ENCODE results near the gene SFT2D3. TPM values are rescaled to one million over a fixed set of nuclear protein-coding genes. Genes with fewer than 3 reads are reported as not detected.

The SFT2D3 gene
- total RNA-seq, 1 donor from 2014 or later, result 6.4 TPM

- H3K27ac Mint-ChIP-seq (ENCODE audit: unreplicated experiment), result peak overlapping the region; percentile 40
- no peak overlapping the region for H3K4me3 Mint-ChIP-seq (ENCODE audit: unreplicated experiment)
- H3K4me1 Mint-ChIP-seq (ENCODE audit: low read depth, unreplicated experiment), result peaks cover 6% of the 10 kb centered on the region
- H3K27me3 Mint-ChIP-seq (ENCODE audit: unreplicated experiment), result peaks cover 20% of the 10 kb centered on the region
- no peak for TF ChIP-seq CTCF (IDR thresholded peaks at IDR 0.05; ENCODE audit: partially characterized antibody, unreplicated experiment)
- H3K9me3 Mint-ChIP-seq (ENCODE audit: unreplicated experiment), result peaks cover 2% of the 10 kb centered on the region
- DNase-seq, result no peak
- H3K36me3 Mint-ChIP-seq (ENCODE audit: unreplicated experiment), result no peaks in the 10 kb centered on the region
These were observed 22.8 kb upstream of the SFT2D3 start for GRCh38 chr2:127678531-127678930.

- H3K4me3 Mint-ChIP-seq (ENCODE audit: unreplicated experiment), result no peak overlapping the region
- H3K4me1 Mint-ChIP-seq (ENCODE audit: low read depth, unreplicated experiment), result peaks cover 9% of the 10 kb centered on the region
- H3K9me3 Mint-ChIP-seq (ENCODE audit: unreplicated experiment), result peaks cover 2% of the 10 kb centered on the region
- no peaks in the 10 kb centered on the region for H3K36me3 Mint-ChIP-seq (ENCODE audit: unreplicated experiment)
- H3K27ac Mint-ChIP-seq (ENCODE audit: unreplicated experiment), result no peak overlapping the region
- TF ChIP-seq CTCF (IDR thresholded peaks at IDR 0.05; ENCODE audit: partially characterized antibody, unreplicated experiment), result no peak
- peaks cover 20% of the 10 kb centered on the region for H3K27me3 Mint-ChIP-seq (ENCODE audit: unreplicated experiment)
- no peak for DNase-seq
These were observed 22.3 kb upstream of the SFT2D3 start for GRCh38 chr2:127678991-127679390.

GRCh38 chr2:127679680-127680361 is 21.5 kb upstream of the SFT2D3 start:
- peaks cover 19% of the 10 kb centered on the region for H3K27me3 Mint-ChIP-seq (ENCODE audit: unreplicated experiment)
- TF ChIP-seq CTCF (IDR thresholded peaks at IDR 0.05; ENCODE audit: partially characterized antibody, unreplicated experiment), result no peak
- peaks cover 2% of the 10 kb centered on the region for H3K9me3 Mint-ChIP-seq (ENCODE audit: unreplicated experiment)
- H3K4me3 Mint-ChIP-seq (ENCODE audit: unreplicated experiment), result no peak overlapping the region
- H3K36me3 Mint-ChIP-seq (ENCODE audit: unreplicated experiment), result no peaks in the 10 kb centered on the region
- no peak for DNase-seq
- no peak overlapping the region for H3K27ac Mint-ChIP-seq (ENCODE audit: unreplicated experiment)
- peaks cover 6% of the 10 kb centered on the region for H3K4me1 Mint-ChIP-seq (ENCODE audit: low read depth, unreplicated experiment)

- peaks cover 2% of the 10 kb centered on the region for H3K9me3 Mint-ChIP-seq (ENCODE audit: unreplicated experiment)
- no peaks in the 10 kb centered on the region for H3K36me3 Mint-ChIP-seq (ENCODE audit: unreplicated experiment)
- H3K4me1 Mint-ChIP-seq (ENCODE audit: low read depth, unreplicated experiment), result peaks cover 6% of the 10 kb centered on the region
- H3K4me3 Mint-ChIP-seq (ENCODE audit: unreplicated experiment), result no peak overlapping the region
- TF ChIP-seq CTCF (IDR thresholded peaks at IDR 0.05; ENCODE audit: partially characterized antibody, unreplicated experiment), result no peak
- H3K27ac Mint-ChIP-seq (ENCODE audit: unreplicated experiment), result no peak overlapping the region
- DNase-seq, result no peak
- H3K27me3 Mint-ChIP-seq (ENCODE audit: unreplicated experiment), result peaks cover 21% of the 10 kb centered on the region
These were observed 20.5 kb upstream of the SFT2D3 start for GRCh38 chr2:127680706-127681287.

GRCh38 chr2:127681288-127681804 is 20.0 kb upstream of the SFT2D3 start:
- no peak overlapping the region for H3K27ac Mint-ChIP-seq (ENCODE audit: unreplicated experiment)
- H3K4me3 Mint-ChIP-seq (ENCODE audit: unreplicated experiment), result no peak overlapping the region
- H3K9me3 Mint-ChIP-seq (ENCODE audit: unreplicated experiment), result no peaks in the 10 kb centered on the region
- no peak for TF ChIP-seq CTCF (IDR thresholded peaks at IDR 0.05; ENCODE audit: partially characterized antibody, unreplicated experiment)
- no peaks in the 10 kb centered on the region for H3K36me3 Mint-ChIP-seq (ENCODE audit: unreplicated experiment)
- H3K4me1 Mint-ChIP-seq (ENCODE audit: low read depth, unreplicated experiment), result peaks cover 3% of the 10 kb centered on the region
- DNase-seq, result no peak
- H3K27me3 Mint-ChIP-seq (ENCODE audit: unreplicated experiment), result peaks cover 17% of the 10 kb centered on the region
